ENCODE measurements around the gene RASGRP3.

Gene RASGRP3

DNA sequence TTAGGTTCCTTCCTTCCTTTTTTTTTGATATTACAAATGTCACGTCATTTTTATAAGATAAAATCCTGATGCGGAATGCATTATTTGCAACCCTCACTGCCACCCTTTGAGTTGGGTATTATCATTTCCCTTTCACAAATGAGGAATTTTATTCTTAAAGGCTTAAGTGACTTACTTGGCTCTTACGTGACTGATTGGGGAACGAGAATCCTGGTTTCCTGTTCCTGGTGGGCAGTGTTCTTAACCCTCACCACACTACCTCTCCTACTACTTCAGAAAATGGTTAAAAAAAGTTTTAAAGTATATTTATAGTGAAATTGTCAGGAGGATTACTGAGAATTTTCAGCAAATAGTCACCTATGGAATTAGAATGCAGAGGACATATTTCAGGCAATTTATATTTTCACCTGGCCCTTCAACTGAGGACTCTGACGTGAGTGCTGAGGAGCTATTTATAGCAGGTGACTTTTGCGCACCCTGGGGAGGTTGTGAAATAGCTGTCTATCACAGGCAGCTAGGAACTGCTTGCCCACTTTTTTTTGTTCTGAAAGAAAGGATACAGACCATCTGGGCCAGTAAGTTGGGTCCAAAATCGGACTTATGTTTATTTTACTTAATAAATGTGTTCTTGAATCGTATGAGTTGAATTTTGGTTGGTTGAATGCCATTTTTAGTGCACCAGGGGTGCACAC, 18.7 kb upstream of the RASGRP3 start:
- DNase-seq, result no peak

DNA sequence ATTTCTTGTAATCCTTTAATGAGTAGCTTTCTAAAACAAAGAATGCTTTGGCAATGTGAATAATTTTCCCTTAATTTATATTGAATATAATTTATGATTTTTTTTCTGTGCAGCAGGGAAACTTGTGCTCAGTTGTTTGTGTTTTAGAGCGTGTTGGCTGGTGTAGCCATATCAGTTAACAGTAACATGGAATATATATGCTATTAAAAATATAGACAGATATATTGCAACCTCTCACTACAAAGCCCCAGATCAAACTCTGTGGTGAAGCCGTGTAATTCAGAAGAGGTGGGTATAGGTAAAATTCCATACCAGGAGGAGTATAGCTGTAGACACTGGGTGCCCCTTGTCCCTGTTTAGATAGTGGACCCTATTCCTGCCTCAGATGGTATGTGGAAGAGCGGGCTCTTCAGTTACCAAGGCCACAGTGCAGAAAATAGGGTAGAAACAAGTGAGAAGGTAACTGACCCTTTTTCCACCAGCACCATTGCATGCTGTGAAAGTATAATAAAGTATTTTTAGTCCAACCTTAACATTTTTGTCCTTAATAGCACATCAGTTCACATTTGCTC, 18.1 kb upstream of the RASGRP3 start:
- DNase-seq, result no peak

DNA sequence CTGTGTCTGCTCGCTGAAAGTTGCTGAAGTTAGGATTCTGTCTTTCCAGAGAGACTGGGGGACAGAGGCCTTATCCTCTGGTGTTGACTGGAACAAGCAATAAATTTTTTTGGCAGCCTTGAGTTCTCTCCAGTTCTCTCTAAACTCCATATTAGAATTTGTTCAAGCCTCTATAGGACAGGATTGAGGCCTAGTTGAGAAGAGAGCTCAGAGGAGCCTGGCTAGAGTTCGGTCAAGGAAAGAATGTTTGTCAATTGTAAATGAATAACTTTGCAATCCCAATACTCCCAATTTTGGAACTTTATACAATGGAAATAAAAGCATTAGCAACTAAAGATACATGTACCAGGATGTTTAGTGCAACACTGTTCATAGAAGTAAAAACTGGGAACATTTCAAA, 16.7 kb upstream of the RASGRP3 start:
- DNase-seq, result no peak

DNA sequence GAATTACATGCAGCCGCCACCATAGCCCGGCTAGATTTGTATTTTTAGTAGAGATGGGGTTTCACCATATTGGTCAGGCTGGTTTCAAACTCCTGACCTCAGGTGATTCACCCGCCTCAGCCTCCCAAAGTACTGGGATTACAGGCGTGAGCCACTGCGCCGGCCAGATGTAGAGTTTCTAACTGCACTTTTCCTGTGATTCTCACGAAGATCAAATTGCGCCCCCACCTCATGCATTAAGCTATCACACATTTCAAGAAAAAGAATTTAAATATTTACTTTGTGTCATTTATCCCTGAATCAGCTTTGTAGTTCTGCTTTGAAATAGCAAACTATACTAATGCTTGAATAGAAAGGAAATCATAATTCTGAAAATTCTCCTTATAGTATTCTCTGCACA, 13.9 kb upstream of the RASGRP3 start:
- peak; percentile 36 for DNase-seq

DNA sequence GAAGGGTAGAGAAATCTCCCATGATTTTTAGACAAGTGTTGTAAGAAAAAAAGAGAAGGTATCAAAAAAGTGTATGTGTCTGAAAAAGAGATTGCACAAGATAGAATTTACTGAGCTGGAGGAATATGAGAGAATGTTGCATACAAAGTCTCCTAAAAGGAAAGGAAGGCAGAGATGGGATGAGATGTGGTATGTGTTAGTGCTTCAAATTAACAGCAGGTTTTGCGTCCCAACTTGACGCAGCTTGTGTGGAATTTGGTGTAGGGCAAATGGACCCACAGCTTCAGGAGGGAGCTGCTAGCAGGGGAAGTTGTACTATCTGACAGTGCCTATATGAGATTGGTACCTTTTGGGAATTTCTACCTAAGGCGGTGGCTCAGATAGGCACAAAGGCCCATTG, 9.0 kb upstream of the RASGRP3 start:
- no peak for DNase-seq

DNA sequence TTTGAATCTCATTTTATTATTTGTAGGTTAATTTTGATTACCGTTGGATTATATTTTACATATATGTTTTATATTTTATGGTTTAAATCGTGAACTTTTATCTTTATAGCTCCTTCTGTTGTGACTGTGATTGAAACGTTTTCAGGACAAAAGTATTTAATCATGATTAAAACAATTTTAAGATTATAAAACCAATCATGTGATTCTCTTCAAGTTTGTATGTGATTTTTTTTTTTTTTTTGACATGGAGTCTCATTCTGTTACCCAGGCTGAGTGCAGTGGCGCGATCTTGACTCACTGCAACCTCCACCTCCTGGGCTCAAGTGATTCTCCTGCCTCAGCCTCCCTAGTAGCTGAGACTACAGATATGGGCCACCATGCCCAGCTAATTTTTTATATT, 7.2 kb upstream of the RASGRP3 start:
- no peak for DNase-seq

DNA sequence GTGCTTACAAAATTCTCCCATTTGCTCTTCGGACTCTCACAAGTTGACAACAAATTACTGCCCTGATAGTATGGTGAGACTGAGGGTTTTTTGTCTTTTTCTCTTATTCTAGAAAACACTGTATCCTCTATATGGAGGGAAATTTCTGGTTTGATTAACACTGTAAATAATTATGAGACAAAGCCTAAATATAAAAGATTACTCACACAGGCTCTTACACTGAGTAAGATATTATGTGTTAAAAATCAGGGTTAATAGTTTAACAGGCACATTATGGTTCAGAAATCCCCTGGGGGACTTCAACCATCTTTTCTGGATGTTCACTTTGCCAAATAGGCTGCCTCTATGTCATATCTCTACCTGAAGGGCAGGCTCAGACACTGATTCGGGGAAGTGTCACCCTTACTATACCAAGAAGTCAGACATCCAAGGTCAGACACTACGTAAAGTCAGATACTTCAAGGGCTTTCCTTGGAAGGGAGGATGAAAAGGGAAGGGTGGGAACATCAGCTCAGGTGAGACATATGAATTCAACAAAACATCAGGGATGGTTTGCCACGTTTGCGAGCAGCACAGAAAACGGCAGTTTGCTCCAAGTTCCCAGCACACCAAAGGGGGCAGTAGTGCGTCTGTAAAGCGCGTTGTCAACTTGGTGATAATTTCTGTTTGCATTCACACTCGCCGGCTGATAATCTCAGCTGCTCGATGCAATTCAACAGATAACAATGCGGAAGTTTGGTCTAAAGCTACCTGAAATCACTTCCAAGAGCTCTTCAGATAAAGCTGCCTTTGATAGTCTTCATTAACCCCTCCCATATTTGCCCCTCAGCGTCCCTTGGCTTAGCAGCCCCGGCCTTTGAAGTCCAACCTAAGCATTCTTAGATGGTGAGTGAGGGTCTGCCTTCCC, 972 bp upstream of the RASGRP3 start:
- DNase-seq, result peak; percentile 76

DNA sequence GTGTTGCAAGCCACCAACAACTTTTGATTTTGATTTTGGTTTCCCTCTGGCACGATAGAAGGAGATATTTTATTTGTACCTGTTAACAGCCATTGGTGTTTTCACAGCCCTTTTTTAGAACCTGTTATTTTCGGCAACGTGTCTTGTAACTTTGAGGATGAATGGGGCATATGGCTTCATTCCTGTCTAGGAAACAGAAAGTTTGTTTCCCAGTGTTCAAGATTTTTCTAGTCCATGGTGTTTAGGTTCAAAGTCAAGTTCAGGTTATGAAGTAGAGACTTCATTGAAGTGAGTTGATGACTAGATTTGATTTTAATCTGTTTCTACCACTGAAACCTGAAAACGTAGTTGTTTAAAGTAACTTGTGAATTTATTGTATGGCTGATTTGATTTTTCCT, 343 bp downstream of the RASGRP3 start:
- no peak for DNase-seq

DNA sequence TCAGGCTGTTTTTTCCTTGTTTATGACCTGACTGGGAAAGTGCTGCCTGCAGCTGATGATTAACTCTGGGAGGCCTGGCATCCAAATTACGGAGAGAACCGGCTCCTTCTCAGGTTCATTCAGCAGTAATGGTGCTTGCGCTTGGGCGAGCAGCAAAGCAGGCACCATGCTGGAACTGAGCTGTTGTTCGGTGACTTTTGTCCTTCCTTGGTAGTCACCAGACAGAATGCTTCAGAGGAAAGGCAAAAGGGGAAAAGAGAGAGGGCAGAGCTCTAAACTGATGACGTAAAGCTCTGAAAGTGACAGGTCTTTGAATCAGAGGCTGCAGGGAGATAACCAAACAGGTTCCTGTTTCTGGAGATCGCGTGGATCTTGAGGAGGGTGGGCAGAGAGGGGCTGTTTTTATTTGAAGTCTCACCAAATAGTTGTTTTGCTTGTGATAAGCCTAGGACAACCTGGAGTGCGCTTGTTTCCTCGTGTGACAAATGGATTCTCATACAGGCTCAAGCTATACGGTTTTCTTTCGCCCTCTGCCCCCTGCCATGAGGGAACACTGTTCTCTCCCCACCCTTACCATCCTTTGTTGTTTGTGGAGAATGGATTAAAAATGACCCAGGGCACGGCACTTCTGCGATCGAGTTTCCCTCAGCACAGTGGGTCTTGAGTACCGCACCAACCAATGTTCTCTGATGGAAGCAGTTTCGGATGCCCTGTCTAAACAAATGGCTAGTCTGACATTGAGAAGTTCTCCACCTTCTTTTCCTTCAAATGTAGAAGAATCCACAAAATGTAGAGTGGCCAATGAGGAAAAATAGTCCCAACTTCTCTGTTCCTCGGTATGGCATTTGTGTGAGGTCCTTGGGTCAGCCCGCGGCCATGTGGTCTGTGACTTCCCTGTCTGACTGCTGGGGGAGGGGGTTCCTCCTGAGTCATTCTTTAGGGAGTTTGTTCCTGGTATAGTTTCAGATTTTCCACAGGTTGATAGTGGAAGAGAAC, 1.3 kb downstream of the RASGRP3 start:
- DNase-seq, result no peak

DNA sequence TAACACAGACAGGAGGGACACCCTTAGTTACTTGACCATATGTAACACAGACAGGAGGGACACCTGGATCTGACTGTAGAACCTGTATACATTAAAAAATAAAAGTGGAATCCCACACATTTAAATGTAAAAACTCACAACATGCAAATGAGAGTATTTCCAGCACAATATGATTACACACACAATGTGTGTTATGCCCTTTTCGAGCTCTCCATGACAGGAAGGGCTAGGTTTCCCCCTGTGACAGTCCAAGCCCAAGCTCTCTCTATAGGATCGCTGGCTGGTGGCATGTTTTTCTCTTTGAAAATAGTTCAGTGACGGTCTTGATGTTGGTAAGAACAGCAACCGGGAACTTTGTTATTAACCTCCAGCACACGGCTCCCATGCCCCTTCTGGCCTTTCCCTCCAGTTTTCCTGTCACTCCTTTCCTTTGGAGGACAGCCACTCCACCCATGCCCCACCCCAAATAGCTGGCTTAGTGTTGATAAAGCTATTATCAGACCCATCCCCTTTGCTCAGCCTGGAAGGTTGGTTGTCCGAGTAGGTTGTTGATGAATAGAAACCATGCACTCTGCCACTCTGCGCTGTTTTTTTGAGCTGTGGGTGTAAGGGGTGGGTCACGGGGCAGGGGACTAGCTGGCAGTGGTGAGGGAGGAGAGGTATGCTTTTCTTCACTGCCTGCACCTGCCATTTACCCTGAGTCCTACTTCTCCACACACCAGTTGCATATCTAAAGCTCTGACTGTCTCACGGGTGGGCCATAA, 2.7 kb downstream of the RASGRP3 start:
- DNase-seq, result no peak

DNA sequence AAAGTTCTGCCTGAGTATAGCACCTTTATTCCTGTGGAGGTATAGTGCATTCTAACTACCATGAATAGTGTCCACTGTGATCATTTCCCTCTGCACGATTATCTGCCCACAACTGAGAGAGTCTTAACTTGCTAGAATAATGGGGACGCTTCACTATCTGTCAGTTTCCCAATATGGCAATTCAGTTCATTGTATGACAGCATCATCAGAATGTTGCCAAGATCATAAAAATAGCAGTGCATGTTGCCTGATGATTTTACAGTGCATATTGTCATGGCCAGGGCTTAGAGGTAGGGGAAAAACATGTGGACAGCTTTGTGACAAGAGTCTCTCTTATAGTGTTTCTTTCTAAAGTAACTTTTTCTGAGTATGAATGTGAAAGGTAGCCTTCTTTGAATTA, 6.1 kb downstream of the RASGRP3 start:
- no peak for DNase-seq

DNA sequence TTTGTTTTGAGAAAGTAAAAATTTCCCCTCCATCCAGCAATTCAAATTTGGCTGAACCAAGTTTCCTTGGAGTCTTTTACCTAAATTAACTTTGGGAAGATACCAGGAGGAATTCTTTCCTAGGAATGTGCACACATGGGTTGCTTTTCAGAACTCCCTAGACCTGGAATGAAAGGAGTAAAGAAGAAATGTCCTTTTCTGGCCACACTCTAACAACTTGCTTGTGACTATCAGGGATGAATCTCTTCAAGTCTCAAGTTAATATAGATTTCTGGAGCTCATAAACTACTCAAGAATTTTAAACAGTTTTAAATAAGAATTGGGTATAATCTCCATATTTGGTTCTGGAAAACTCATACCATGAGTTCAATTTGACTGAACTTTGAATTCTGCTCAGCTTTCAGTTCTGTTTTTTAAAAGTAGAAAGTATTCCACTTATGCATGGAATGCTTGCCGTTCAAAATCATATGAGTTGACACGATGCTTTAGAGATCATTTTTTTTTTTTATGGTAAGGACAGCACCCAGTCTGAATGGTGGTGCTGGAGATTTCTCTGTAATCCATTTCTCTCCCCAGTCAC, 7.7 kb downstream of the RASGRP3 start:
- DNase-seq, result peak; percentile 81

DNA sequence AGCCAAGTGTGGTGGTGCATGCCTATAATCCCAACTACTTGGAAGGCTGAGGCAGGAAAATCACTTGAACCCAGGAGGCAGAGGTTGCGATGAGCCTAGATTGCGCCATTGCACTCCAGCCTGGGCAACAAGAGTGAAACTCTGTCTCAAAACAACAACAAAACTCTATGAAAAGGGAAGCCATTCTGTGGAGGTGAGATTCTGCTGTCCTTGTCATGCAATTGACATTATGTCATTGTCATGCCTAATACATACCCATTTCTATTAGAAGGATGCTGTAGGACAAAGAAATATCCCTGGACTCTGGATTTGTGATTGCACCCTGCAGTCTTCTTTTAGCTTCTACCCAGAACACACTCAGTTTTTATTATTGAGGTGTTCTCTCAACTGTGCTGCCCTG, 8.6 kb downstream of the RASGRP3 start:
- no peak for DNase-seq

DNA sequence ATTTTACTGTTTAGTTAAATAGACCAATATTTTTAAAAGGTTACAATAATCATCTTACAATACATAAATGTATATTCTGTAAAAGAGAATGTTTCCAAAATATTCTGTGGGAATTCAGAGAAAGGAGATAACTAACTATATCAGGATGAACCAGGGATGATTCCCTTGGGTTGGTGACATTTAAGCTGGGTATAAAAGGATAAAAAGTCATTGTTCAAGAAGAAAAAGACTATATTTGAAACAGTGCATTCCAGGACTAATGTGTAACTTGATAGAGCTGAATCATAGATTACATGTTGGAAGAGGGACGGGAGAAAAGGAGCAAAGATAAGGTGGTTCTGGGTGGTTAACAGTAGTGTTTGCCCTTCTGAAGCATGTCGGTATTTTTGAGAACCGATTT, 10.1 kb downstream of the RASGRP3 start:
- no peak for DNase-seq

DNA sequence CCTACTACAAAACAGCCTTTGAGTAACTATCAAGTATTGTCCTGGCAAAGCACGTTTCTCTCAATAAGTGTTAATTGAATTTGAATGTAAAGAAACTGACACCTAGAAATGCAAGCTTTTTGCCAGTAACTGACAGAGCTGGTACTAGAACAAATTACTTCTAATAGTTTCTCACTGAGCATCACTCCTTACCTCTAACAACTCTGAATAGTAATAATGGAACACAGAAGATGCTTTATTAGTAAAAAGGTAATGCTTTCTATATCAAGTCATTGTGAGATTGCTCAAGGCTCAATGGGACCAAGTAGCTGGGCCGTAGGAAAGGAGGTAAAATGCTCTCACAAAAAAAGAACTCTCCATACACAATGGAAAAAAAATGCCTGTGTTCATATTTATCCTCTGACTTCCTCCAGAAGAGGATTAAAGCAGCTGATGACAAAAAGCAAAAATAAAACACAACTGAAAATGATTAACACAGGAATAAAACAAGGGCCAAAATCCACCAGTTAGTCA, 11.8 kb downstream of the RASGRP3 start:
- DNase-seq, result no peak

DNA sequence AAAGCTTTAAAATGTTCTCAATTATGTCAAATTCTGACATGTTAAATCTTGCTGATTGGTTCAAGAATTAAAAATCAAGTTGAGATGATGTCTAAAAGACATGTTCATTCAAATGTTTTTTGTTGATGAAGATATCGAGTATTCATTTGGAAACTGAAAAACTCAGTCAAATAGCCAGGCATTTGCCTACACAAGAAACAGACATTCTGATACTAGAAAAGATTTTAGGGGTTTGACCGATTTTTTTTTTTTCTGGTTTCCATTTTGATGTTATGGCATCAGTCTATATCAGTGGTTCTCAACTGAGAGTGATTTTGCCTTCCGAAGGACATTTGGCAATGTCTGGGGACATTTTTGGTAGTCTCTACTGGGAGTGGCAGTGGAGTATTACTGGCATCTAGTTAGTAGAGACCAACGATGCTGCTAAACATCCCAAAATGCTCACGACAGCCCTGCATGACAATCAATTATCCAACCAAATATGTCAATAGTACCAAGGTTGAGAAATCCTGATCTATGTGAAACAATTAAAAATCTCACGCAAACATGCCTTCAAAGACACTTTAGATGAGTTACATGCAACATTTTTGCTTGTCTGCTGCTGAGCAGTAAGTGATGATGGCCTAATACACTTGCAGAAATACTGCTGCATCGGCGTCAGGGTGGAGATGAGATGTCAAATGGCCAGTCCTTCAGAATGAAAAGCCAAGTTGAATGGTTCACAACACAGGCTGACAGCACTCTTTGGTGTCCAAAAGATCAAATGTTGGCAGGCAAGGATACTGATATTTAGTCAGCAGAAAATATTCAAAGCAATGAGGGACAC, 12.5 kb downstream of the RASGRP3 start:
- DNase-seq, result no peak

DNA sequence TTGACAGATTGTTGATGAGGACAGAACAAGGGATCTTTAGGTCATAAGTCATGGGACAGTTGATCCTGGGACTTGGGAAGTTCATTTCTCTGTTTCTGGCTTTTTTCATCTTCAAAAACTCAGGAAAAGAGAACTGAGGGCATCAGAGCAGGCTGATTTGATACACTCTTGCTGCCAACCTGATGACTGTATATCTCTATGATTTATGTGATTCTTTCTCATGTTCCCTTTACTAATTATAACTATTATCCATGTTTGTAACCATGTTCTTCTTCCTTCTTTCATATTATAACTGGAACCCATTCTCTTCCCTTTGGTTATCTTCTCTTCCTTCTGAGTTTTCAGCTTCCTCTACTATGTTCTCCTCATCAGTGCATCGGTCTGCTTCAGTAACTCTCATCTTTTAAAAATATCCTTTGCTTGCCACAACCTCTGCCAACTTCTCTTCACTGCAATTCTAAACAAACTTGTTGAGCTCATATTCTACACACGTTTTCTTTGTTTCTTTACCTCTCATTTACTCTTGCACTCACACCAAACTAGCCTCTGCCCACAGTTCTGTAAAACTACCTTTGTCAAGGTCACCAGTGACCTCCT, 13.5 kb downstream of the RASGRP3 start:
- no peak for DNase-seq

DNA sequence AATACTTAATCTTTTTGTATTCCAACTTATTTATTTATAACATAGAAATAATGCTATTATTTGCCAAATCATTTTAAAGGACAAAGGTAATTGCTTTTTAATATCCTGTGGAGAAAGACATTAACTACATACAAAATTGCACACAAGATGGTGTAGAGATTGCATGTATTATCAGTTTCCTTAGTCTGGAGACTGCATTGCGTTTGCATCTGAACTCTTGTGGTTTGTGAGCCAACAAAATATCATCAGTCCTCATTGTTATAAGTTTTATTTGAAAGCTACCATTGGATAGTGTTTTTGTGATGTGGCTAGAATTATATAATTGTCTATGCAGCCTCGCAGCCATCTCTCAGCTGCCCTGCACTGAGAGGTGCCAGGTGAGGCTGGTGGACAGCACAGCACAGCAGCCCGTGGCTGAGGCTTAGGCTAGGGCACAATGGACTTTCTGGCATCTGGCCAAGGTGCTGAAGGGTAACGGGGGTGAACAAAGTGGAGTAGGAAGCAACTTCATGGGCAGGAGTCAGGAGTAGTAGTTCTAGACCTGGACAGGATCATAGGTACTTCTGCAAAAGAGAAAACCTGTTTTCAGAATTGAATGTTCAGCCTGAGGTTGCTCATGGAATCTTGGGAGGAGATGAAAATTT, 15.1 kb downstream of the RASGRP3 start:
- no peak for DNase-seq
